ENCODE measurements around the gene ANXA10.

ANXA10 gene

DNA sequence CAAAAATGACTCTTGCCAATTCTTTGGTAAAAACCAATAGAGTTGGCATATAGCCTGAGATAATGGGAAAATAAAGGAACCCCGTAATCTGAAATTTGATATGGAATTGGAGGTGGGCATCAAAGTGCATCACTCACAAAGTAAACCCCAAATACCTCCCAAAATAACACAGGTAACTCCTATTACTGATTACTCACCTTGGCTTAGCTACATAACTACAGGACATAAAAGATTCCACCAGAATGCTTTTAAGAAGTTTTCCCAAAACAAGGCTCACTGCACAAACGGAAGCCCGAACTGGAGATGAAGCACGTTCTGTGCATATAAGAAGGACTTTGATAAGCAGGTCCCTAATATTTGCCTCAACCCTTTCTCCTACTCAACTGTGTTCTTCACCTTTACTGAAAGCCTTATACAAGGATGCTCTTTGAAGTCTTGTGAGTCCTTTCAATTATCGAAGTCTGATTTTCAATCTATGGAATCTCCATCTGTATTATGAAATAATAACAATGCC is 14.6 kb upstream of the ANXA10 start:
- DNase-seq (ENCODE audit: extremely low read depth, insufficient read length), result no peak
- TF ChIP-seq, protein P1, sequence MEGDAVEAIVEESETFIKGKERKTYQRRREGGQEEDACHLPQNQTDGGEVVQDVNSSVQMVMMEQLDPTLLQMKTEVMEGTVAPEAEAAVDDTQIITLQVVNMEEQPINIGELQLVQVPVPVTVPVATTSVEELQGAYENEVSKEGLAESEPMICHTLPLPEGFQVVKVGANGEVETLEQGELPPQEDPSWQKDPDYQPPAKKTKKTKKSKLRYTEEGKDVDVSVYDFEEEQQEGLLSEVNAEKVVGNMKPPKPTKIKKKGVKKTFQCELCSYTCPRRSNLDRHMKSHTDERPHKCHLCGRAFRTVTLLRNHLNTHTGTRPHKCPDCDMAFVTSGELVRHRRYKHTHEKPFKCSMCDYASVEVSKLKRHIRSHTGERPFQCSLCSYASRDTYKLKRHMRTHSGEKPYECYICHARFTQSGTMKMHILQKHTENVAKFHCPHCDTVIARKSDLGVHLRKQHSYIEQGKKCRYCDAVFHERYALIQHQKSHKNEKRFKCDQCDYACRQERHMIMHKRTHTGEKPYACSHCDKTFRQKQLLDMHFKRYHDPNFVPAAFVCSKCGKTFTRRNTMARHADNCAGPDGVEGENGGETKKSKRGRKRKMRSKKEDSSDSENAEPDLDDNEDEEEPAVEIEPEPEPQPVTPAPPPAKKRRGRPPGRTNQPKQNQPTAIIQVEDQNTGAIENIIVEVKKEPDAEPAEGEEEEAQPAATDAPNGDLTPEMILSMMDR (IDR thresholded peaks at IDR 0.05; ENCODE audit: insufficient read depth, low read length, poor library complexity, severe bottlenecking), result no peak
- Histone ChIP-seq H3K27me3 (replicated peaks; ENCODE audit: control insufficient read depth, insufficient read depth, low read length) (no peaks in the 10 kb centered on the region), H3K4me3 (replicated peaks; ENCODE audit: low read depth, low read length) (no peak overlapping the region), H3K36me3 (ENCODE audit: control insufficient read depth, insufficient read depth, low read length) (no peaks in the 10 kb centered on the region)

DNA sequence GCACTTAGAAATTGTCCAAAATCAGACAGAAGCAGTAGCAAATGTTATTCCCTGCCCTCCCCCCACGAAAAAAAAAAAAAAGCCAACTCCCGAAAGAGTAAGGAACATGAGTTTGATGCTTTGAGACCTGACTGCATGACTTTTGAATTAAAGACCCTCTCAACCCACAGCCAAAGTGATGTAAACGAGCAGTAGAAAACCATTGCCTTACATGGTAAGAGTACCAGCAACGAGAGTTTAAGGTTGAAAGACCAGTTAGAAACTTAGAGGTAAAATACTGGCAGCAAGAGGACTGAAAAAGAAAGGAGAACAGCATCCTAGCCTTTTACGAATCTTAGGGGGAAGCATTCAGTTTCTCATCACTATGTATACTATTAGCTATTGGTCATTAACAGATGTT is 10.0 kb upstream of the ANXA10 start:
- Histone ChIP-seq H3K4me3 (replicated peaks; ENCODE audit: low read depth, low read length) (no peak overlapping the region), H3K27me3 (replicated peaks; ENCODE audit: control insufficient read depth, insufficient read depth, low read length) (no peaks in the 10 kb centered on the region), H3K36me3 (ENCODE audit: control insufficient read depth, insufficient read depth, low read length) (no peaks in the 10 kb centered on the region)
- no peak for DNase-seq (ENCODE audit: extremely low read depth, insufficient read length)
- TF ChIP-seq, protein P1 (IDR thresholded peaks at IDR 0.05; ENCODE audit: insufficient read depth, low read length, poor library complexity, severe bottlenecking), result no peak

DNA sequence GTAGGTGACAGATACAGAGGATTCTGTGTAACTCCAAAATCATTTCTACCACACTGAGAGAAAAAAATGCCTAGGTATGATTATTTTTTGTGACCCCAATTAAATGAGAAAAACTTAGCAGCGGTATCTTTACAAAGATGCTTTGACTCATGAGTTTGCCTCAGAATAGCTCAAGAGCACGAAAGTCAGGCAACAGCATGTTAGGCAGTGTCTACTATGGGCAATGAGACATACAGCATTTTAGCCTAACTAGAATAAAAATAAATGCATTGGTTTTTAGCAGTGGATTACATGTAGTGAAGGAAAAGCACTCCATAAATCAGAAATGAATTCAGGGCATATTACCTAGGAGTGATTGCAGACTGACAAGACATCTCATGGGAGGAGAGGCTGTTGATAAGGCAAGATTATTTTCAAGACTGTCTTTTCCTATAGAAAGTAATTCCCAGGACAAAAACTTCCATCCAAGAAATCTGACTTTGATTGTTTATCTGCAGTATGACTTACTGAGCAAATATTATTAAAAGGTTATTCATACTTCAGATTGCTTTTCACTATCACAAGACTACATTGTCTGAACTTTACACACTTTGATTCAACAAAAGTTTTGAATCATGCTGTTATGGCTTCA is 3.6 kb downstream of the ANXA10 start:
- H3K4me3 ChIP-seq (replicated peaks; ENCODE audit: low read depth, low read length), result no peak overlapping the region
- no peaks in the 10 kb centered on the region for H3K36me3 ChIP-seq (ENCODE audit: control insufficient read depth, insufficient read depth, low read length)
- H3K27me3 ChIP-seq (replicated peaks; ENCODE audit: control insufficient read depth, insufficient read depth, low read length), result no peaks in the 10 kb centered on the region
- DNase-seq (ENCODE audit: extremely low read depth, insufficient read length), result no peak
- TF ChIP-seq, protein P1 (IDR thresholded peaks at IDR 0.05; ENCODE audit: insufficient read depth, low read length, poor library complexity, severe bottlenecking), result no peak

DNA sequence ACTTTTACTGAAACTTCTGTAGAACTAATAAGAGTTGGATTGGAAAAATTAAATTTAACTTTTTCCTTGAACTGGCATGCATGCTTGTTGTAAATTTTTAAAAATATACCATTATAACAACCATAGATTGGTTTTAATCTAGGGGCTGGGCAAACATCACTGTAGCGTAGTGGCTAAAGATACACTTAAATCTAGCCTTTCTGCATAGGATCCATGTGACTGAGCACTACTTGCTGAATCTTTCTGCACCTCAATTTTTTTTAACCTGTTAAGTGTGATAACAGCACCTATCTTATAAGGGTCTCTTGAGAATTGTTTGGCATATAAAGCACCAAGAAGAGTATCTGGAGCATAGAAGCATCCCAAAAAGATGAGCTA is 4.1 kb downstream of the ANXA10 start:
- no peak for DNase-seq (ENCODE audit: extremely low read depth, insufficient read length)
- no peak overlapping the region for H3K4me3 ChIP-seq (replicated peaks; ENCODE audit: low read depth, low read length)
- H3K27me3 ChIP-seq (replicated peaks; ENCODE audit: control insufficient read depth, insufficient read depth, low read length), result no peaks in the 10 kb centered on the region
- TF ChIP-seq, protein P1 (IDR thresholded peaks at IDR 0.05; ENCODE audit: insufficient read depth, low read length, poor library complexity, severe bottlenecking), result no peak
- no peaks in the 10 kb centered on the region for H3K36me3 ChIP-seq (ENCODE audit: control insufficient read depth, insufficient read depth, low read length)

DNA sequence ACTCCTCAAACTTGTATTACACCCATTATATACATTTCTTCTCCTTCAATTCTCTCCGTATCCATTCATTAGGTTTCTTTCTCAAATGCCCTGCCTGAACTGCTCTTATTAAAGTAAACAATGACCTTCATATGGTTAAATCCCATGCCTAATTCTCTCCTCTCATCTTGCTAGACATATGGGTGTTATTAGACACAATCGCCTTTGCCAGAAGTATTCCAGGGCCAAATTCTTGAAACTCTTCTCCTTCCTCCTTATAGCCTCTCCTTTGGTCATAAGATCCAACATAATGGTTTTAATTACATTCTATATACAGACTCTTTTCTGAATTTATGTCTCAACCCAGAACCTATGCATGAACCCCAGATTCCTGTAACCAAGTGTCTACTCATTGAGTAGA is 4.8 kb downstream of the ANXA10 start:
- DNase-seq (ENCODE audit: extremely low read depth, insufficient read length), result no peak
- TF ChIP-seq, protein P1 (IDR thresholded peaks at IDR 0.05; ENCODE audit: insufficient read depth, low read length, poor library complexity, severe bottlenecking), result no peak
- H3K27me3 ChIP-seq (replicated peaks; ENCODE audit: control insufficient read depth, insufficient read depth, low read length), result no peaks in the 10 kb centered on the region
- H3K4me3 ChIP-seq (replicated peaks; ENCODE audit: low read depth, low read length), result no peak overlapping the region
- H3K36me3 ChIP-seq (ENCODE audit: control insufficient read depth, insufficient read depth, low read length), result no peaks in the 10 kb centered on the region
